Thyroid gland (tissue), 4 donors: ENCODE measurements around the gene HOXB9.

Experiments
- POLR2A ChIP-seq, 2 donors: fragments of 450-650 bp; IDR thresholded peaks; one replicate each; pipeline ENCODE4 v1.6.1; 2017; ENCODE audit warnings: antibody characterized with exemption in 2 of 2, mild to moderate bottlenecking in 2 of 2, moderate library complexity in 1 of 2
- TF ChIP-seq, protein P1 (sequence below), 6 experiments: fragments of 200-600 bp in 3 of 6; fragments of 450-650 bp in 3 of 6; sonication (generic) in 3 of 6; IDR thresholded peaks; one replicate each; pipeline ENCODE4 v1.5.1; 2016 to 2019; ENCODE audit warnings: antibody characterized with exemption in 6 of 6, mild to moderate bottlenecking in 2 of 6, inconsistent platforms in 1 of 6, moderate library complexity in 1 of 6

DNA sequence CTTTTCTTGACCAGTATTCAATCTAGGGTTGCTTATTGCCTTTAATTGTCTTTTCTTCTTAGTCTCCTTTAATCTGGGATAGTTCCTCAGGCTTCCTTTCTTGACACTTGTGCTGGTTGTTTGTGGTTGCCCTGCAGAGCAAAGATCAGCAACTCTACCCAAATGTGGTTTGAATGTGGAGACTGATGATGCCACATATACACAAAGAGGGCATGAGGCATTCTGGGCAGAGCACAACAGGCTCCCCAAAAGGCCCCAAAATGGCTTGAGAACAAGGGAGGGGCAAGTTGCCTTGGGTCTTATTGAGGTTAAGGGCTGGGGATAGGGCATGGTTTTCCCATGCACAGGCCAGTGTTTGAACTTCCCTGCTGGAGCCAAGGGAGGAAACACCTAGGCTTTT lies 29.8 kb upstream of the HOXB9 start:
- TF ChIP-seq POLR2A (IDR thresholded peaks at IDR 0.05): no peak
- TF ChIP-seq, protein P1, sequence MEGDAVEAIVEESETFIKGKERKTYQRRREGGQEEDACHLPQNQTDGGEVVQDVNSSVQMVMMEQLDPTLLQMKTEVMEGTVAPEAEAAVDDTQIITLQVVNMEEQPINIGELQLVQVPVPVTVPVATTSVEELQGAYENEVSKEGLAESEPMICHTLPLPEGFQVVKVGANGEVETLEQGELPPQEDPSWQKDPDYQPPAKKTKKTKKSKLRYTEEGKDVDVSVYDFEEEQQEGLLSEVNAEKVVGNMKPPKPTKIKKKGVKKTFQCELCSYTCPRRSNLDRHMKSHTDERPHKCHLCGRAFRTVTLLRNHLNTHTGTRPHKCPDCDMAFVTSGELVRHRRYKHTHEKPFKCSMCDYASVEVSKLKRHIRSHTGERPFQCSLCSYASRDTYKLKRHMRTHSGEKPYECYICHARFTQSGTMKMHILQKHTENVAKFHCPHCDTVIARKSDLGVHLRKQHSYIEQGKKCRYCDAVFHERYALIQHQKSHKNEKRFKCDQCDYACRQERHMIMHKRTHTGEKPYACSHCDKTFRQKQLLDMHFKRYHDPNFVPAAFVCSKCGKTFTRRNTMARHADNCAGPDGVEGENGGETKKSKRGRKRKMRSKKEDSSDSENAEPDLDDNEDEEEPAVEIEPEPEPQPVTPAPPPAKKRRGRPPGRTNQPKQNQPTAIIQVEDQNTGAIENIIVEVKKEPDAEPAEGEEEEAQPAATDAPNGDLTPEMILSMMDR (IDR thresholded peaks at IDR 0.05): no peak
